Fibroblast of mammary gland (primary cell): ENCODE measurements around the gene ENOX2.
A peak's percentile ranks its signal among the peaks of the same experiment; 100 is the strongest.

Source experiments
- DNase-seq: peaks from one replicate; pipeline ENCODE4 v3.0.0-alpha.2; 2010; ENCODE audit warnings: low read depth
- H3K4me3 ChIP-seq: 2 replicates; pipeline ENCODE4 v1.5.1; 2011; ENCODE audit warnings: low read depth, mild to moderate bottlenecking, low read length, moderate library complexity; ENCODE audit not compliant: control insufficient read depth
- TF ChIP-seq, protein P1 (sequence below): conservative IDR thresholded peaks from 2 replicates; pipeline ENCODE4 v1.5.1; 2011; ENCODE audit warnings: low read depth, low read length, inconsistent platforms; ENCODE audit not compliant: control insufficient read depth, insufficient read depth

Gene ENOX2

DNA sequence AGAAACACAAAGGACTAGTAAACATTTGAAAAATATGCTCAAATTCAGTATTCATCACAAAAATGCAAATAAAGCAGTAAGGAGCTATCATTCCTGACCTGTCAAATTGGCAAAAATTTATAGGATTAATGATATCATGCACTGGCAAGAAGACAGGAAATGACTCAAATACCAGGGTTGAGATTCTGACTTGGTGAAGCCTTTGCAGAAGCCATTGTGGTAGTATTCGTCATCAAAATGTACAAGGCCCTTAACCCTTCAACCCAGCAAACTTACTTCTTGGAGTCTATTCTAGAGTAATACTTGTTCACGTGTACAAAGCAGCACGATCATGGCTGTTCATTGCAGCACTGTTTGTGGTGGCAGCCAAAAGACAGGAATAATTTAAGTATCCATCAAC is 132.4 kb downstream of the ENOX2 start:
- TF ChIP-seq, protein P1, sequence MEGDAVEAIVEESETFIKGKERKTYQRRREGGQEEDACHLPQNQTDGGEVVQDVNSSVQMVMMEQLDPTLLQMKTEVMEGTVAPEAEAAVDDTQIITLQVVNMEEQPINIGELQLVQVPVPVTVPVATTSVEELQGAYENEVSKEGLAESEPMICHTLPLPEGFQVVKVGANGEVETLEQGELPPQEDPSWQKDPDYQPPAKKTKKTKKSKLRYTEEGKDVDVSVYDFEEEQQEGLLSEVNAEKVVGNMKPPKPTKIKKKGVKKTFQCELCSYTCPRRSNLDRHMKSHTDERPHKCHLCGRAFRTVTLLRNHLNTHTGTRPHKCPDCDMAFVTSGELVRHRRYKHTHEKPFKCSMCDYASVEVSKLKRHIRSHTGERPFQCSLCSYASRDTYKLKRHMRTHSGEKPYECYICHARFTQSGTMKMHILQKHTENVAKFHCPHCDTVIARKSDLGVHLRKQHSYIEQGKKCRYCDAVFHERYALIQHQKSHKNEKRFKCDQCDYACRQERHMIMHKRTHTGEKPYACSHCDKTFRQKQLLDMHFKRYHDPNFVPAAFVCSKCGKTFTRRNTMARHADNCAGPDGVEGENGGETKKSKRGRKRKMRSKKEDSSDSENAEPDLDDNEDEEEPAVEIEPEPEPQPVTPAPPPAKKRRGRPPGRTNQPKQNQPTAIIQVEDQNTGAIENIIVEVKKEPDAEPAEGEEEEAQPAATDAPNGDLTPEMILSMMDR, result no peak
- DNase-seq, result peak; percentile 90
- H3K4me3 ChIP-seq, result no peak overlapping the region

DNA sequence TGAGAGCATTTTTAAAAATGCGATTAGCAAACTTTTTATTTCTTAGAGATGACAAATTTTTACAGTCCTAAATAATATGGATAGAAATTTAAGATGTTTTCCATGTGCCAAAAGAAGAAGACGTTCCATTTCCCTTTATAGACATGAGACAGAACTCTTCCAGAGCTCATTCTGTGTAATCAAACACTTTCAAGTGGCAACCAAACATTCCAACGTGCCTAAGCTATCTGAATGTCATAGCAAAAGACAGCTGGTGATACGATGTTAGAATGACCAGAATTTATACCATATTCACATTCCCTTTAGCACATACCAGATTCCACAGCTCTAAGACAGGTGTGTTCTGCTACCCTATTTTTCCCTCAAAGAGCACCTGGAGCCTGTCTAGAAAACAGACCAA is 133.2 kb downstream of the ENOX2 start:
- DNase-seq, result no peak
- TF ChIP-seq, protein P1, result no peak
- H3K4me3 ChIP-seq, result no peak overlapping the region

DNA sequence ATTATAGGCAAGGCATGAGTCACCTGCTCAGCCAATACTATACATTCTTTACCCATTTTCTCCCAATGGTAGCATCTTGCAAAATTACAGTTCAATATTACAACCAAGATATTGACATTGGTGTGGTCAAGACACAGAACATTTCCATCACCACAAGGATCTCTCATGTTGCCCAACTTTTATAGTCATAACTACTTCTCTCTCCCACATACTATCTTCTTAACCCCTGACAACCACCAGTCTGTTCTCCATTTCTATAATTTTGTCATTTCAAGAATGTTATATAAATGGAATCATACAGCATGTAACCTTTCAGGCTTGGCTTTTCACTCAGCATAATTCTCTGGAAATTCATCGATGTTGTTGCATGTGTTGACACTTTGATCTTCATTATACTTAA is 144.9 kb downstream of the ENOX2 start:
- TF ChIP-seq, protein P1, result no peak
- no peak for DNase-seq
- H3K4me3 ChIP-seq, result no peak overlapping the region

DNA sequence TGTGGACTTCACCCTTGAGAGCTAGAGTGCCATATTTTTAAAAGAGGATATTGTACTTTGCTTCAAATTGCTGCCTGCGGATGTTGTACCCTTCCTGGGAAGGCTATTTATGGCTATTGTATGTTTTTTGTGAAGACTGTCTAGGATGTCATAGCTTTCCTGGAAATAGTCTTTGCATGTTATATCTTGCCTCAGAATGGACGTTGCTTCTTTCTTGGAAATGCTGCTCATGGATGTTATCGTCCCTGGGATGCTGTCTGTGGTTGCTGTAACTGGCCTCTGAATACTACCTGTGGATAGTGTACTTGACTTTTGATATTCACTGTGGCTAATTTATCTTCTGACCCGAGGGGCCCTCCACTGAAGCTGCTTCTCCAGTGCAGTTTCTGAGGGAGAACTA is 146.8 kb downstream of the ENOX2 start:
- TF ChIP-seq, protein P1, result no peak
- DNase-seq, result no peak
- H3K4me3 ChIP-seq, result no peak overlapping the region

DNA sequence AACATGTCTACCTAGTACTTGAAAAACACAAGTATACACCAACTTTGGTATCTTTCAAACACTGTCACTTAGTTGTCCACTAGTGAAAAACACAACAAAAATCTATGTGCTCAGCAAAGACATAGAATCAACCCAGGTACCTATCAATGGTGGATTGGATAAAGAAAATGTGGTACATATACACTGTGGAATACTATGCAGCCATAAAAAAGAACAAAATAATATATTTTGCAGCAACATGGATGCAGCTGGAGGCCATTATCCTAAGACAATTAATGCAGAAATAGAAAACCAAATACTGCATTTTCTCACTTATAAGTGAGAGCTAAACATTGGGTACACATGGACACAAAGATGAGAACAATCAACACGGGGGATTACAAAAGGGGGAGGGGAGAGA is 148.7 kb downstream of the ENOX2 start:
- no peak for DNase-seq
- TF ChIP-seq, protein P1, result no peak

DNA sequence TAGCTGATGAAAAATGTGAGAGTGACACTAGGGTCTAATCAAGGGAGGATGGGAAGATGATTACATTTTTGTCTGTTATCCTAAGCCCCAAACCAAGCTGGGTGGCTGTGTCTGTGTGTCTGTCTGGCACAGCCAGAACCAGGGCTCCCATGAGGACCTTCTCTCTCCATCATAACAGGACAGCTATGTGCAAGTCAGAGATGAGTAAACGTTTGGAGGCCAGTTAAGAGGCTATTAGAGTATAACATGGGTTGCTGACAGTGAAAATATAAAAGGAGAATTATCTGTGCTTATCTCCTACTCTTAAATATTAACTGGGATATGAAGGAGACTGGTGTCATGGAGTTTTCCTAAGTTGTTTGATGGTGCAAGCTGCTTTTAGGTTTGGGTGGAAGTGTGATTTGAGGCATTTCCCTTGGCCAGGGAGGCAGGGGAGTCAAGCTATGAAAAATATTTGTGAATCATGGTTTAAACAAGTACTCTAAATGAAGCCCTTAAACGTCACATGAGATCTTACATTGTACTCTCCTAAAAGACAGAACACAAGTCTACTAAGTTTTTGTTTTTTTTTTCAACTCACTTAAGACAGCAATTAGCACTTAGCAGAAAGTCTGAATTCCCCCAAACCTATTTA is 156.2 kb downstream of the ENOX2 start:
- TF ChIP-seq, protein P1, result no peak
- H3K4me3 ChIP-seq, result no peak overlapping the region
- DNase-seq, result peak; percentile 28

More for the DNA sequence above, 148.7 kb downstream of the ENOX2 start:
- no peak overlapping the region for H3K4me3 ChIP-seq

DNA sequence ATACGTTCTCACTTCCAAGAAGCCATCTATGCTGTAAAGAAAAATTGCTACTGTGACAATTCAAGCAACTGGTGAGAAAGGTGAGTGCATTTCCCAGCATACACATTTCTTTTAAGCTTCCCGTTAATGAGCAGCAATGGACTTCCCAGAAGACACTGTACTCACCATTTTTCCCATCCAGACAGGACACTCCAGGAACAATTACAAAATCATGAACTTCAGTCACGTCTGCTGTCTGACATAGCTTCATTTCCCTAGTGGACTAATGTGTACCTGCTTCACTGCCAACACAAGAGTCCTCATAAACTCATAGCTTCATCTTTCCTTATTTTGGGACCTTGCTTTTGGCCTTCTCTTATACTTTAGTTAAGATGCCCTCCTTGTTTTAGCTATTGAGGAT is 156.9 kb downstream of the ENOX2 start:
- DNase-seq, result no peak
- TF ChIP-seq, protein P1, result no peak
- H3K4me3 ChIP-seq, result no peak overlapping the region
